B cell (primary cell): ENCODE measurements around the gene VSTM2B. TPM values are rescaled to one million over a fixed set of nuclear protein-coding genes. Genes with fewer than 3 reads are reported as not detected.

Experiments used
- ATAC-seq: fragments of 200-7000 bp; cut with Tn5 transposase; one replicate; pipeline ENCODE4 v1.10.0; 2021; ENCODE audit warnings: low read depth, mild to moderate bottlenecking, moderate number of reproducible peaks, moderate library complexity
- CTCF ChIA-PET: fragments of 350-600 bp; sonication (Branson Sonifier 250); formaldehyde crosslinking; loops from one replicate; lab custom pipeline; 2021; ENCODE audit warnings: antibody characterized with exemption, inconsistent platforms; lab: Charles Lee
- POLR2A ChIA-PET: fragments of 350-600 bp; sonication (Branson Sonifier 250); formaldehyde crosslinking; loops from one replicate; lab custom pipeline; 2021; ENCODE audit warnings: antibody characterized with exemption; lab: Charles Lee
- DNase-seq: peaks from one replicate; pipeline ENCODE4 v3.0.0; 2013
- H2AFZ ChIP-seq: 2 replicates; pipeline ENCODE4 v1.6.1; 2012; ENCODE audit warnings: mild to moderate bottlenecking, low read depth, low read length; ENCODE audit not compliant: insufficient read depth, poor library complexity, severe bottlenecking
- H3K27ac ChIP-seq, 2 donors: 1 replicate in 1 of 2; 2 replicates in 1 of 2; pipeline ENCODE4 v1.5.1; 2012 to 2013; ENCODE audit warnings: low read length in 2 of 2, mild to moderate bottlenecking in 2 of 2, moderate library complexity in 1 of 2
- H3K27me3 ChIP-seq, 4 experiments: fragments of 200-600 bp in 1 of 4; sonication (generic) in 1 of 4; replicated peaks in 1 of 4; 1 replicate in 2 of 4; 2 replicates in 2 of 4; pipeline versions ENCODE4 v1.6.1 to v1.7.0; 2013 to 2016; ENCODE audit warnings: low read length in 3 of 4, mild to moderate bottlenecking in 2 of 4, mixed read lengths in 1 of 4, moderate library complexity in 1 of 4; ENCODE audit not compliant: insufficient read depth in 4 of 4, control insufficient read depth in 3 of 4; ENCODE audit errors: control extremely low read depth in 1 of 4
- H3K36me3 ChIP-seq, 2 experiments: replicated peaks in 1 of 2; 1 replicate in 1 of 2; 2 replicates in 1 of 2; pipeline versions ENCODE4 v1.6.1 to v1.7.1; 2013; ENCODE audit warnings: low read length in 1 of 2; ENCODE audit not compliant: insufficient read depth in 2 of 2, control insufficient read depth in 1 of 2; ENCODE audit errors: control extremely low read depth in 1 of 2, extremely low read depth in 1 of 2
- H3K4me1 ChIP-seq, 2 donors: fragments of 200-600 bp in 1 of 2; sonication (generic) in 1 of 2; 1 replicate in 1 of 2; 2 replicates in 1 of 2; pipeline versions ENCODE4 v1.5.1 to v1.6.1; 2013 to 2017; ENCODE audit warnings: low read length in 2 of 2; ENCODE audit not compliant: control insufficient read depth in 2 of 2, insufficient read depth in 2 of 2
- H3K4me2 ChIP-seq: replicated peaks from 2 replicates; pipeline ENCODE3; 2012; ENCODE audit warnings: mild to moderate bottlenecking, low read depth, low read length; ENCODE audit not compliant: poor library complexity, severe bottlenecking
- H3K4me3 ChIP-seq, 5 experiments: fragments of 200-600 bp in 1 of 5; sonication (generic) in 1 of 5; 1 replicate in 3 of 5; 2 replicates in 2 of 5; pipeline versions ENCODE4 v1.5.1 to v1.7.0; 2011 to 2016; ENCODE audit warnings: low read length in 4 of 5, mild to moderate bottlenecking in 4 of 5, low read depth in 2 of 5, control low read depth in 1 of 5, moderate library complexity in 1 of 5; ENCODE audit not compliant: insufficient read depth in 1 of 5; ENCODE audit errors: control extremely low read depth in 1 of 5, extremely low read depth in 1 of 5
- H3K79me2 ChIP-seq: fragments of 200-600 bp; sonication (generic); one replicate; pipeline ENCODE4 v1.6.0; 2016; ENCODE audit warnings: low read length; ENCODE audit not compliant: control insufficient read depth, insufficient read depth
- H3K9ac ChIP-seq: fragments of 200-600 bp; sonication (generic); 2 replicates; pipeline ENCODE4 v1.6.1; 2017; ENCODE audit warnings: mild to moderate bottlenecking, low read length, moderate library complexity
- H3K9me3 ChIP-seq, 3 donors: one replicate each; pipeline versions ENCODE4 v1.6.1 to v1.7.1; 2013; ENCODE audit warnings: low read length in 2 of 3; ENCODE audit not compliant: control insufficient read depth in 2 of 3, insufficient read depth in 1 of 3; ENCODE audit errors: control extremely low read depth in 1 of 3
- H4K20me1 ChIP-seq: 2 replicates; pipeline ENCODE4 v1.6.0; 2012; ENCODE audit warnings: mild to moderate bottlenecking, low read length; ENCODE audit not compliant: insufficient read depth, control insufficient read depth, poor library complexity, severe bottlenecking
- H3K27ac Mint-ChIP-seq: one replicate; pipeline ENCODE4 v1.8.0; 2021; ENCODE audit warnings: mixed read lengths
- H3K27me3 Mint-ChIP-seq: one replicate; pipeline ENCODE4 v1.8.0; 2021; ENCODE audit warnings: mixed read lengths
- H3K4me1 Mint-ChIP-seq: one replicate; pipeline ENCODE4 v1.8.0; 2021; ENCODE audit warnings: mixed read lengths
- H3K4me3 Mint-ChIP-seq: one replicate; pipeline ENCODE4 v1.8.0; 2021; ENCODE audit warnings: mixed read lengths
- H3K9me3 Mint-ChIP-seq: one replicate; pipeline ENCODE4 v1.8.0; 2022; ENCODE audit warnings: mixed read lengths; ENCODE audit not compliant: insufficient read depth
- EZH2 ChIP-seq: IDR thresholded peaks from 2 replicates; pipeline ENCODE4 v1.6.1; 2012; ENCODE audit warnings: borderline replicate concordance, low read depth, mild to moderate bottlenecking, moderate library complexity, low read length; ENCODE audit not compliant: insufficient read depth, poor library complexity, severe bottlenecking
- WGBS: methylation state at CpG from one replicate; pipeline ENCODE4 v1.1.5; 2013; ENCODE audit warnings: missing lambda C conversion rate; ENCODE audit not compliant: insufficient coverage; 5-methylcytosine and 5-hydroxymethylcytosine counted together
- intact Hi-C: fragments of 100-400 bp; cut with micrococcal nuclease; formaldehyde crosslinking; loops from one replicate; pipeline ENCODE4 v1.10.0; 2022
- polyA plus RNA-seq: library from polyadenylated mRNA; depleted of rRNA; stranded (reverse); fragments of >200 nt; gene quantifications from 2 replicates; pipeline ENCODE4 v1.2.3, GENCODE V29; 2012
- total RNA-seq, 2 donors: library from RNA; stranded (reverse); fragments of 120-200 nt in 1 of 2; gene quantifications; 1 replicate in 1 of 2; 2 replicates in 1 of 2; pipeline versions ENCODE4 v1.2.3 to v1.2.4, GENCODE V29; 2013 to 2022
- TF ChIP-seq, protein P1 (sequence below): fragments of 200-600 bp; IDR thresholded peaks from one replicate; pipeline ENCODE4 v1.8.0; 2022; ENCODE audit warnings: antibody characterized with exemption, mild to moderate bottlenecking

Gene VSTM2B
- total and polyA plus RNA-seq, 2 donors (not counting 1 experiment from before 2014, with no cell fraction given): not detected

GRCh38 chr19:29586401-29586800 lies 60.6 kb downstream of the VSTM2B start:
- no peak overlapping the region for H3K27ac ChIP-seq
- ChIA-PET POLR2A (no interaction called here), CTCF (no interaction called here)
- Mint-ChIP-seq H3K9me3 (no peaks in the 10 kb centered on the region), H3K4me3 (no peak overlapping the region), H3K4me1 (no peaks in the 10 kb centered on the region), H3K27ac (no peak overlapping the region), H3K27me3 (peaks cover 26% of the 10 kb centered on the region)
- WGBS: 47% methylated on average over 1 of the region's 2 CpGs
- H3K79me2 ChIP-seq: no peaks in the 10 kb centered on the region
- no peak overlapping the region for H3K4me2 ChIP-seq
- H3K9ac ChIP-seq: no peak overlapping the region
- H2AFZ ChIP-seq: no peak overlapping the region
- no peaks in the 10 kb centered on the region for H3K36me3 ChIP-seq
- peaks cover 0 to 7% (median 0%) of the 10 kb centered on the region in 3 donors for H3K9me3 ChIP-seq
- no peak overlapping the region for H3K4me3 ChIP-seq
- H3K4me1 ChIP-seq: no peaks in the 10 kb centered on the region
- TF ChIP-seq, protein P1, sequence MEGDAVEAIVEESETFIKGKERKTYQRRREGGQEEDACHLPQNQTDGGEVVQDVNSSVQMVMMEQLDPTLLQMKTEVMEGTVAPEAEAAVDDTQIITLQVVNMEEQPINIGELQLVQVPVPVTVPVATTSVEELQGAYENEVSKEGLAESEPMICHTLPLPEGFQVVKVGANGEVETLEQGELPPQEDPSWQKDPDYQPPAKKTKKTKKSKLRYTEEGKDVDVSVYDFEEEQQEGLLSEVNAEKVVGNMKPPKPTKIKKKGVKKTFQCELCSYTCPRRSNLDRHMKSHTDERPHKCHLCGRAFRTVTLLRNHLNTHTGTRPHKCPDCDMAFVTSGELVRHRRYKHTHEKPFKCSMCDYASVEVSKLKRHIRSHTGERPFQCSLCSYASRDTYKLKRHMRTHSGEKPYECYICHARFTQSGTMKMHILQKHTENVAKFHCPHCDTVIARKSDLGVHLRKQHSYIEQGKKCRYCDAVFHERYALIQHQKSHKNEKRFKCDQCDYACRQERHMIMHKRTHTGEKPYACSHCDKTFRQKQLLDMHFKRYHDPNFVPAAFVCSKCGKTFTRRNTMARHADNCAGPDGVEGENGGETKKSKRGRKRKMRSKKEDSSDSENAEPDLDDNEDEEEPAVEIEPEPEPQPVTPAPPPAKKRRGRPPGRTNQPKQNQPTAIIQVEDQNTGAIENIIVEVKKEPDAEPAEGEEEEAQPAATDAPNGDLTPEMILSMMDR: no peak
- TF ChIP-seq EZH2: no peak
- ATAC-seq (no peak), DNase-seq (no peak)
- H3K27me3 ChIP-seq: peaks cover 0 to 25% (median 3%) of the 10 kb centered on the region in 4 experiments
- intact Hi-C loops: no loop called here
- no peaks in the 10 kb centered on the region for H4K20me1 ChIP-seq

DNA sequence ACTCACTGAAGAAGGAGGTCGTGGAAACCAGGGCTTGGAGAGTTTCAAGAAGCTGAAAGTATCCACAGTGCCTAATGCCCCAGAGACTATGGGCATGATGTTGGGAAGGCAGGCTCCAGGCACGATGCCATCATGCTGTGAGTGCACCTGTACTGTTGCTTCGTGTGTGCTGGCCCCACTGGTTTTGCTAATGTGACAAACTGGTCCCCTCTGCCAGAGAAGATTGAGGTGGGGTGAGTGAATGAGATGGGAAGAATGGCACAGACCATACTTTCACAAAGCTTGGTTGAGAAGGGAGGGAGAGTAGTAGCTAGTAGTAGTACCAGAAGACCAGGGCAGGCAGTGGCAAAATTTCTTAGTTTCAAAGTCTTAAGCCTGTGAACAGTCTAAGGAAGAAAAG lies 61.3 kb downstream of the VSTM2B start:
- no peaks in the 10 kb centered on the region for H4K20me1 ChIP-seq
- DNase-seq (no peak), ATAC-seq (no peak)
- H3K9me3 ChIP-seq: peaks cover 0 to 4% (median 0%) of the 10 kb centered on the region in 3 donors
- Mint-ChIP-seq H3K4me3 (no peak overlapping the region), H3K27ac (no peak overlapping the region), H3K27me3 (peaks cover 30% of the 10 kb centered on the region), H3K4me1 (no peaks in the 10 kb centered on the region), H3K9me3 (no peaks in the 10 kb centered on the region)
- intact Hi-C loops: no loop called here
- H3K4me1 ChIP-seq: no peaks in the 10 kb centered on the region
- TF ChIP-seq EZH2: no peak
- TF ChIP-seq, protein P1: no peak
- CTCF ChIA-PET: no interaction called here
- H3K79me2 ChIP-seq: no peaks in the 10 kb centered on the region
- H3K27ac ChIP-seq: no peak overlapping the region
- no peak overlapping the region for H3K4me3 ChIP-seq
- POLR2A ChIA-PET: no interaction called here
- peaks cover 0 to 30% (median 4%) of the 10 kb centered on the region in 4 experiments for H3K27me3 ChIP-seq
- H3K9ac ChIP-seq: no peak overlapping the region
- no peak overlapping the region for H2AFZ ChIP-seq
- 81% methylated on average over 3 of the region's 3 CpGs for WGBS
- H3K36me3 ChIP-seq: no peaks in the 10 kb centered on the region
- H3K4me2 ChIP-seq: no peak overlapping the region
